Caco-2 (cell line): ENCODE measurements around the gene ADAMTS8. TPM values are rescaled to one million over a fixed set of nuclear protein-coding genes. Genes with fewer than 3 reads are reported as not detected.

Experiments
- BruUV-seq: library from RNA; stranded (reverse); fragments of 400-500 nt; replicated peaks from 2 replicates; lab custom pipeline; 2021; lab: Mats Ljungman, UMichigan
- CTCF ChIA-PET: fragments of 300-600 bp; sonication (Branson Sonifier 250); formaldehyde crosslinking; loops from one replicate; lab custom pipeline; 2022; ENCODE audit warnings: antibody characterized with exemption; lab: Charles Lee
- POLR2A ChIA-PET: fragments of 300-600 bp; sonication (Branson Sonifier 250); formaldehyde crosslinking; loops from one replicate; lab custom pipeline; 2022; ENCODE audit warnings: antibody characterized with exemption; lab: Charles Lee
- DNase-seq, 2 experiments: peaks; one replicate each; pipeline versions ENCODE4 v3.0.0 to v3.0.0-alpha.2; 2020 to 2022
- H3K27me3 ChIP-seq: replicated peaks from 2 replicates; pipeline ENCODE4 v1.6.0; 2011; ENCODE audit warnings: low read length; ENCODE audit not compliant: control insufficient read depth, insufficient read depth
- H3K36me3 ChIP-seq: 2 replicates; pipeline ENCODE4 v1.5.1; 2011; ENCODE audit warnings: low read length; ENCODE audit not compliant: control insufficient read depth, insufficient read depth
- H3K4me1 ChIP-seq: fragments of 250-450 bp; sonication (Bioruptor Pico); 2 replicates; pipeline ENCODE4 v1.5.1; 2020; ENCODE audit warnings: mild to moderate bottlenecking
- H3K4me3 ChIP-seq: 2 replicates; pipeline ENCODE4 v1.5.1; 2011; ENCODE audit warnings: low read depth, mild to moderate bottlenecking, control low read depth, low read length
- H3K9me3 ChIP-seq: fragments of 250-450 bp; sonication (Bioruptor Pico); 2 replicates; pipeline ENCODE4 v1.5.1; 2020; ENCODE audit warnings: mild to moderate bottlenecking, moderate library complexity
- H3K27ac Mint-ChIP-seq: one replicate; pipeline ENCODE4 v1.8.0; 2022; ENCODE audit warnings: mixed read lengths; ENCODE audit not compliant: unreplicated experiment
- H3K27me3 Mint-ChIP-seq: one replicate; pipeline ENCODE4 v1.8.0; 2022; ENCODE audit warnings: mixed read lengths; ENCODE audit not compliant: insufficient read depth, unreplicated experiment
- H3K36me3 Mint-ChIP-seq: one replicate; pipeline ENCODE4 v1.8.0; 2022; ENCODE audit warnings: mild to moderate bottlenecking, mixed read lengths; ENCODE audit not compliant: insufficient read depth, unreplicated experiment
- H3K4me1 Mint-ChIP-seq: one replicate; pipeline ENCODE4 v1.8.0; 2022; ENCODE audit warnings: low read depth, mixed read lengths; ENCODE audit not compliant: unreplicated experiment
- H3K4me3 Mint-ChIP-seq: one replicate; pipeline ENCODE4 v1.8.0; 2022; ENCODE audit warnings: mild to moderate bottlenecking, moderate library complexity, mixed read lengths; ENCODE audit not compliant: unreplicated experiment
- H3K9me3 Mint-ChIP-seq: one replicate; pipeline ENCODE4 v1.8.0; 2022; ENCODE audit warnings: mixed read lengths; ENCODE audit not compliant: unreplicated experiment
- intact Hi-C: fragments of 100-400 bp; cut with micrococcal nuclease; formaldehyde crosslinking; loops from one replicate; pipeline ENCODE4 v1.10.0; 2022; ENCODE audit not compliant: unreplicated experiment
- total RNA-seq: library from RNA; stranded (reverse); gene quantifications from 2 replicates; pipeline ENCODE4 v1.2.3, GENCODE V29; 2022
- TF ChIP-seq, protein P1 (sequence below), 2 experiments: fragments of 200-600 bp in 1 of 2; IDR thresholded peaks; 1 replicate in 1 of 2; 2 replicates in 1 of 2; pipeline versions ENCODE4 v1.5.1 to v1.8.0; 2011 to 2022; ENCODE audit warnings: antibody characterized with exemption in 1 of 2, control low read depth in 1 of 2, inconsistent platforms in 1 of 2, low read depth in 1 of 2, low read length in 1 of 2, mild to moderate bottlenecking in 1 of 2, moderate library complexity in 1 of 2; ENCODE audit not compliant: insufficient read depth in 1 of 2, severe bottlenecking in 1 of 2, unreplicated experiment in 1 of 2

ADAMTS8 gene
- total RNA-seq, 1 experiment from 2014 or later: not detected

DNA sequence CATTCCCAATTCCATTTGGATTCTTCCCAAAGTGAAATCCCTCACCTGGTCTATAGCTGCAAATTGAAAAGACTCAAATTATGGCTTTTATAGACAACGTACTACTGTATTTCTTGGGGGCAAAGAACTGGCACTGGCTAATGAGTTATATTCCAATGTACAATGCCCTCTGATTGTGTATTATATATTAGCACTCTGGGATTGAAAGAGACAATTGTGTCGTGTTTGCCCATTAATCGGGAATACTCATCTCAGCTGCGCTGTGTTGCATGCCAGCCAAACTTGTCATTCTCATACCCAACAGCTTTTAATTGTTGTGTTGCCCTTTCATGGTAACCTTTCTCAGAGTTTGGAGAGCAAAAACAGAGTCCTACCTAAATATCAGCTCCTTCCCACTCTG, 58.7 kb downstream of the ADAMTS8 start:
- intact Hi-C loops: loop anchor here (5.0 kb wide), 1 partner anchor 57 kb away; the partner anchor contains the start of gene ZBTB44
- Histone ChIP-seq H3K27me3 (no peaks in the 10 kb centered on the region), H3K36me3 (no peaks in the 10 kb centered on the region), H3K4me3 (no peak overlapping the region), H3K9me3 (no peaks in the 10 kb centered on the region), H3K4me1 (no peaks in the 10 kb centered on the region)
- Mint-ChIP-seq H3K27ac (no peak overlapping the region), H3K4me3 (no peak overlapping the region), H3K9me3 (no peaks in the 10 kb centered on the region), H3K4me1 (peaks cover 2% of the 10 kb centered on the region), H3K27me3 (no peaks in the 10 kb centered on the region), H3K36me3 (no peaks in the 10 kb centered on the region)
- POLR2A ChIA-PET: no interaction called here
- no peak for DNase-seq
- CTCF ChIA-PET: interaction anchor here (1.3 kb wide), 1 partner anchor 51 kb away, joined by 3 read pairs; no protein-coding TSS in a partner anchor
- TF ChIP-seq, protein P1, sequence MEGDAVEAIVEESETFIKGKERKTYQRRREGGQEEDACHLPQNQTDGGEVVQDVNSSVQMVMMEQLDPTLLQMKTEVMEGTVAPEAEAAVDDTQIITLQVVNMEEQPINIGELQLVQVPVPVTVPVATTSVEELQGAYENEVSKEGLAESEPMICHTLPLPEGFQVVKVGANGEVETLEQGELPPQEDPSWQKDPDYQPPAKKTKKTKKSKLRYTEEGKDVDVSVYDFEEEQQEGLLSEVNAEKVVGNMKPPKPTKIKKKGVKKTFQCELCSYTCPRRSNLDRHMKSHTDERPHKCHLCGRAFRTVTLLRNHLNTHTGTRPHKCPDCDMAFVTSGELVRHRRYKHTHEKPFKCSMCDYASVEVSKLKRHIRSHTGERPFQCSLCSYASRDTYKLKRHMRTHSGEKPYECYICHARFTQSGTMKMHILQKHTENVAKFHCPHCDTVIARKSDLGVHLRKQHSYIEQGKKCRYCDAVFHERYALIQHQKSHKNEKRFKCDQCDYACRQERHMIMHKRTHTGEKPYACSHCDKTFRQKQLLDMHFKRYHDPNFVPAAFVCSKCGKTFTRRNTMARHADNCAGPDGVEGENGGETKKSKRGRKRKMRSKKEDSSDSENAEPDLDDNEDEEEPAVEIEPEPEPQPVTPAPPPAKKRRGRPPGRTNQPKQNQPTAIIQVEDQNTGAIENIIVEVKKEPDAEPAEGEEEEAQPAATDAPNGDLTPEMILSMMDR (IDR thresholded peaks at IDR 0.05; ENCODE audit: insufficient read depth in 1 of 2, low read depth in 1 of 2, low read length in 1 of 2, severe bottlenecking in 1 of 2, unreplicated experiment in 1 of 2): no peak
- BruUV-seq: no TSS peak

DNA sequence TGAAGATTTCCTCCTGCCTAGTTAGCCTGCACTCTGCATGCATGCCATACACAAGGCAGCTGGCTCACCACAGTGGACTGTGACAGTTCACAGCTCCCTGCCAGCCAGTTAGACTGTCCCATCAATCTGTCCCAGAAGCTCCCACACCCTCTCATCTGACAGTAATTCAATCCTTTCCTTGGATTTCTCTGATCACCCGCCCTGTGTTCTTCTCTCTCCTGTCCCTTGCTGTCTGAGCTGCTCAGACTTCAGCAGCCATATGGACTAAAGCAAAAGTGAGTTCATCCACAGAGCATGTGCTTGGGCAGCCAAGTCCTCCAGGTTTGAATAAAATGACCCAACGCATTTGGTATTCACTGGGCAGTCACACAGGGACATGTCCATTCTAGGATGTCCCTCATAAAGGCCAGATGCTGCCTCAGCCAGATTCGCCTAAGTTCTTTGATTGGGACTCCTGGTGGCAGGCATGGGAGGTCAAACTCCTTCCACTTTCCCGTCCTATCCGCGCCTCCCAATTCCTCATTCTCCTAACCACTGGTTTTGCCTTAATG, 59.2 kb downstream of the ADAMTS8 start:
- TF ChIP-seq, protein P1 (IDR thresholded peaks at IDR 0.05; ENCODE audit: insufficient read depth in 1 of 2, low read depth in 1 of 2, low read length in 1 of 2, severe bottlenecking in 1 of 2, unreplicated experiment in 1 of 2): no peak
- no peaks in the 10 kb centered on the region for H3K4me1 Mint-ChIP-seq
- no peak overlapping the region for H3K4me3 Mint-ChIP-seq
- no peaks in the 10 kb centered on the region for H3K36me3 Mint-ChIP-seq
- Histone ChIP-seq H3K9me3 (no peaks in the 10 kb centered on the region), H3K4me3 (no peak overlapping the region), H3K27me3 (no peaks in the 10 kb centered on the region), H3K4me1 (no peaks in the 10 kb centered on the region), H3K36me3 (no peaks in the 10 kb centered on the region)
- intact Hi-C loops: no loop called here
- ChIA-PET POLR2A (no interaction called here), CTCF (no interaction called here)
- no peak overlapping the region for H3K27ac Mint-ChIP-seq
- DNase-seq: no peak
- no TSS peak for BruUV-seq
- no peaks in the 10 kb centered on the region for H3K27me3 Mint-ChIP-seq
- no peaks in the 10 kb centered on the region for H3K9me3 Mint-ChIP-seq

DNA sequence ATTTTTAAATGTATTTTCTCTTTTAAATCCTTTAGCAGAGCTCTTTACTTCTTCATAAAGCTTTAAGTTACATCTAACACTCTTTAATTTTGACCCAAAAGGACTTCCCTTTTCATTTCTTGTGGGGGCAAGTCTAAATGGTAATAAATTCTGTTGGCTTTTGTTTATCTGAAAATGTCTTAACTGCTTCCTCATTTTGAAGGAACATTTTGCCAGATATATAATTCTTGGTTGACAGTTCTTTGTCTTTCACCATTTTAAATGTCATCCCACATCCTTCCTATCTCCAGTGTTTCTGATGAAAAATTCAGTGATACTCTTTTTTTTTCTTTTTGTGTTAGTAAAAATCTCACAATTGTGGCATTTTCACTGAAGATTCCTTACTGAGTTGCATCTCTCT, 69.0 kb downstream of the ADAMTS8 start:
- H3K36me3 Mint-ChIP-seq: no peaks in the 10 kb centered on the region
- TF ChIP-seq, protein P1 (IDR thresholded peaks at IDR 0.05; ENCODE audit: insufficient read depth in 1 of 2, low read depth in 1 of 2, low read length in 1 of 2, severe bottlenecking in 1 of 2, unreplicated experiment in 1 of 2): no peak

More for the DNA sequence above, 69.0 kb downstream of the ADAMTS8 start:
- Histone ChIP-seq H3K4me1 (no peaks in the 10 kb centered on the region), H3K36me3 (no peaks in the 10 kb centered on the region), H3K9me3 (peaks cover 7% of the 10 kb centered on the region; the same call in 1 of the 2 replicates), H3K27me3 (no peaks in the 10 kb centered on the region), H3K4me3 (no peak overlapping the region)
- CTCF ChIA-PET: interaction anchor here (0.6 kb wide), 1 partner anchor 613 kb away, joined by 3 read pairs; no protein-coding TSS in a partner anchor
- intact Hi-C loops: no loop called here
- Mint-ChIP-seq H3K4me3 (no peak overlapping the region), H3K9me3 (peaks cover 30% of the 10 kb centered on the region), H3K27ac (no peak overlapping the region), H3K27me3 (no peaks in the 10 kb centered on the region), H3K4me1 (no peaks in the 10 kb centered on the region)
- POLR2A ChIA-PET: no interaction called here
- no TSS peak for BruUV-seq
- no peak for DNase-seq
